ENCODE measurements around the gene POLN.

Gene POLN

GRCh38 chr4:2252530-2253091 lies 10.7 kb upstream of the POLN start:
- FAIRE-seq: no peak
- no peak for DNase-seq (ENCODE audit: insufficient read length, low spot score)

- DNase-seq (ENCODE audit: insufficient read length, low spot score): peak; percentile 8
- FAIRE-seq: no peak
Observed at GRCh38 chr4:2251795-2252529, 10.0 kb upstream of the POLN start.

- DNase-seq (ENCODE audit: insufficient read length, low spot score): peak; percentile 7
- FAIRE-seq: no peak
Observed at GRCh38 chr4:2251073-2251794, 9.3 kb upstream of the POLN start.

DNA sequence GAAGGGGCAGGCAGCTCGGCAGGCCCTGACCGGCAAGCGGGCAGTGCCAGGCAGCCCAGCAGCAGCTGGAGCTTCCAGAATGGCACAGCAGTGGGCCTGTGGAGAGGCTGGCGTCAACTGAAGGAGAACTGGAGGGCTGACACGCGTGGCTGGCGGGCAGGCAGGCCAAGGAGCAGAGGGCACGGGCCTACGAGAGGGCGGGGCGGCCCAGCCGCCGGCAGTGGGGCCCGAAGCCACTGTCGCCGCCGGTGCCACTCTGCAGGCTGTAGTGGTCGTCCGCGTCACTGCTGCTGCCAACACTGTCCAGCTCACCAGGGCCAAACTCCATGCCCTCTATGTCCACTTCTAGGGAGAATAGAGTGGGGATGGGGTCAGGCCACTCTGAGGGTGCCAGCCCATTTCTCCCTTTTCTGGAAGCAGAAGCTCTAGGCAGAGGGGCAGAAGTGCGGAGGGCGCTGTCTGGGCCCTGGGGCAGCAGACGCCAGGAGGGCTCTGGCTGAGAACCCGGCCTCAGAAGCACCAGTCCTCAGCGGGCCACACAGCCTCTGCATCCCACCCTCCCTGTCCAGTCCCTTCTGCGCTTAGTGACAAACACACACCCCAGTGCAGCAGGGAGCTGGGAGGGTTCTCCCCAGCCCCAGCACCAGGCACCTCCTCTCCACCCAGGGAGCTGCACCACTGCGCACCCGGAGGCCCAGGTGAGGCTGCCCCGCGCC lies 8.6 kb upstream of the POLN start:
- no peak for FAIRE-seq
- DNase-seq (ENCODE audit: insufficient read length, low spot score): peak; percentile 2

- peak; percentile 1 for DNase-seq (ENCODE audit: insufficient read length, low spot score)
- no peak for FAIRE-seq
Observed at GRCh38 chr4:2249526-2250356, 7.8 kb upstream of the POLN start.

GRCh38 chr4:2248821-2249261 lies 6.9 kb upstream of the POLN start:
- FAIRE-seq (no peak), DNase-seq (ENCODE audit: insufficient read length, low spot score) (peak; percentile 4)

DNA sequence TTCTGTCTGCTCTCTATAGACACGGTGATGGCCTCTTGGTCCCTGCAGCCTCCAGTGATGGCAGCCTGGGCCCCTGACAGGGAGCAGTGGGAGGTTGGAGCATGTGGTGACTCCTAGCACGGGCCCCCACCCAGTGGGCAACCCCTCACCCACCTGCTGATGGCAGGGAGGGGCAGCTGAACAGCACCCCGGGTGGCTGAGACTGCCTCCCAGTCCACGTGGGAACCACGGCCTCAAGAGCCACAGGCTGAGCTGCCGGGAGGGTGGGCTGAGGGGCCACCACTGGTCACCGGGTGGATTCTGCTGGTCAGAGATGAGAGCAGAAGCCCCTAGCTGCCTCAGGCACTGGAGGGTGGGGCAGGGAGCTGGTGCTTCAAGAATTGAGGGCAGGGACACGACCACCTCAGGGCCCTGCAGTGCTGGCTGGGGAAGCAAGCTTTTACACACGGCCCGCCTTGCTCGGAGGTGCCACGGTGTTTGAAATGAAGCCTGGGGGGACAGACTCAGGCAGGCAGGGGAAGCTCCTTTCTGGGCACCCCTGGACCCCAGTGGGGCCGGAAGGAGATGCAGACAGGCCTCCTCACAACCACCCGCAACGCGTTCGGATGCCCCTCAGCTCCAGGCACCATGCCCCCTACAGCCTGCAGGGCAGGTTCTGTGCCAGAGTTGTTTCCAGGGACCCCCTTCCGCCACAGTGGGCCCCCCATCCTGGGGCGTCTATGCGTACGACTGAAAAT lies 6.3 kb upstream of the POLN start:
- FAIRE-seq: no peak
- peak; percentile 6 for DNase-seq (ENCODE audit: insufficient read length, low spot score)

DNA sequence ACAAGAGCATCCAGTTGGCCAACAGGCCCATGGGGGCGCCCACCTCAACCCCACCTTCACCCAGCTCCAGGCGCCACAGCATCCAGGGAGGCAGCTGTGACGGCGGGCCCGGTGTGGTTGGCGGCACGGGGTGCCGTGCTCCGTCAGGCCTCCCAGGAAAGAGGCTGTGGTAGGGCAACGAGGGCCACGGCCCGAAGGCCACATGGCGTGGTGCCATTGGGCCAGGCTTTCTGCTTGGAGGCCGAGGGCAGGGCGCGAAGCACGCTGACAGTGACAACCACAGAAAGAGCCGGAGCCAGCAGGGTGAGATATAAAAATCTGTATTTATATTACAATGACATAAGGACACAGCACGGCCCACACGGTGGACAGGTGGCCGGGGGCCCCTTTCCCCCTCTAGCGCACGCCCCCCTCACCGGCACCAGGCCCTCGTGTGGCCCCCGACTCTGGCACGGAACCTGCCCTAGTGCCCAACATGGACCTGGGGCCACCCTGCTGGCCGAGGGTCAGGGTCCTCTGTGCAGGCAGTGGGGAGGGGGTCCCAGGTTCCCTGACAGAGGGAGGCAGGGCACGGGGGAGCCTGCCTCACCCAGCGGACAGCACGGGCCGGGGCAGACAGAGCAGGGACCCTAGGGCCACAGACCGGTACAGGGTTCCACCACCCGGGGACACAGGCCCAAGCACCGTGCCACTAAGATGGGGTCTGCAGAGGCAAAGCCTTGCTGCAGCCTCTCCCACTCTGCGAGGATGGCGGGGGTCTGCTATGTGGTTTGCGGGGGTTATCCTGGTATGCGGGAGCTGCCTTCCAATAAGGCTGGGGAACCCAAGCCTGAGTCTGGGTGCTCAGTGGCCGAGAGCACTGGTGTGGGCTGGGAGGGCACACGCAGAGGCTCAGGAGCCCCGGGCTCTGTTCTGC lies 5.5 kb upstream of the POLN start:
- peak; percentile 10 for DNase-seq (ENCODE audit: insufficient read length, low spot score)
- no peak for FAIRE-seq

- peak; percentile 1 for DNase-seq (ENCODE audit: insufficient read length, low spot score)
- no peak for FAIRE-seq
Observed at GRCh38 chr4:2246384-2247127, 4.6 kb upstream of the POLN start.

DNA sequence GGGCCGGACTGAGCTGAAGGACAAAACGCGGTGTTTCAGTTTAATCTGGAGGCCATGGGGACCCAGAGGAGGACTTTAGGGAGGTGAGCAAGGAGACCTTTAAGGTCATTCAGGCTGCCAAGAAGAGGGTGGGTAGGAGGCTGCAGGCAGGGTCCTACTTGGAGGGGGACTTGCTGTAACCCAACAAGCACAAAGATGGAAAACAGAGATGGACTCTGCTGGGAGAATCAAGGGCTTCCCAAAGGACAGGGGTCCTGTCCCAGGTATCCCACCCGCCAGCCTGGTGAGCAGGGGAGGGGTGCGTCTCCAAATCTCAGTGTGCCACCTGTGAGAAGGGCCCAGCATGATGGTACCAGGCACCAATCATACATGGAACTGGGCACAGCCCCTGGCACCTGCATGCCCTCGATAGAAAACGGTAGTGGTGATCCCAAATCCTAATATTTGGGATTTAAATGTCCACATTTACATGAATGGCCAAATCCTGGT lies 3.9 kb upstream of the POLN start:
- FAIRE-seq: no peak

GRCh38 chr4:2245057-2245786 lies 3.3 kb upstream of the POLN start:
- DNase-seq (ENCODE audit: insufficient read length, low spot score) (peak; percentile 1), FAIRE-seq (no peak)

More for the DNA sequence above, 3.9 kb upstream of the POLN start:
- DNase-seq (ENCODE audit: insufficient read length, low spot score): no peak

GRCh38 chr4:2243681-2244380 lies 1.9 kb upstream of the POLN start:
- no peak for FAIRE-seq

DNA sequence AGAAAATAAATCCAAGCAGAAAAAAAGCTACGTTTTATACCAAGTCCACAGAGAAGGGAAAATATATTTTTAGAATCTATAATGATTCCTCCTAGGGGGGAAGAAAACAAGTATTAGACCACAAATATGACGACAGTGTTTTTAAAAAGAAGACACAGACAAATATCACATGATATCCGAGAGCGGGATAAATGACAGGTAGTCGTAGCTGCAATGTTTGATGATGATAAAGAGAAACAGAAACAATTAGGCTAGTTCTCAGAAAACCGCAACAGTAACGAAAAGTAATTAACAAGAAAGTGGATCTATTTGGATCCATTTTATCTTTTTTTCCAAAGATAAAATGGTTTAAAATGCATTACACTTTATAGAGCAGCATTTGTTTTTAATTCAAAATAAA lies 918 bp downstream of the POLN start:
- DNase-seq (ENCODE audit: insufficient read length, low spot score) (no peak), FAIRE-seq (peak; percentile 67)

More at GRCh38 chr4:2243681-2244380, 1.9 kb upstream of the POLN start:
- peak; percentile 12 for DNase-seq (ENCODE audit: insufficient read length, low spot score)

GRCh38 chr4:2236944-2237666 lies 4.8 kb downstream of the POLN start:
- FAIRE-seq (peak; percentile 8), DNase-seq (ENCODE audit: insufficient read length, low spot score) (no peak)

GRCh38 chr4:2231082-2231481 lies 10.8 kb downstream of the POLN start:
- FAIRE-seq (no peak), DNase-seq (ENCODE audit: insufficient read length, low spot score) (no peak)

DNA sequence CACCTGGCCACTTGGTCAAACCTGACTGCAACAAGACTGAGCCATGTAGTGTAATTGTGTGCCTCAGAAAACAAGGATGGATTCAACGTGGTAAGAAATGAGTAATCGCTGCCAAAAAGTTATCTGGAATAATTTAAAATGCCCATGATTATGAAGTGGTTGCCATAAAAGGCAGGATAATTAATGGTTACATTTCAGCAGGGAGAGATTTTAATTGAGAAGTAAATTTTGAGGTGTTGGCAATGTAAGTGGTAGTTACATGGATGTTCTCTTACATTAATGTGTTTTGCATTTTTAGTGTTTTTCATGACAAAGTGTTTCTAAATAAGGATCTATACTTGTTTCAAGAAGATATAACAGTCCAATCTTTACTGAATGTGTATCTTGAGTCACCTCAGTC lies 15.7 kb downstream of the POLN start:
- no peak for FAIRE-seq
- DNase-seq (ENCODE audit: insufficient read length, low spot score): no peak
